HG03103 (cell line): ENCODE measurements around the gene SVIL.

ENCODE experiments used
- ATAC-seq: cut with Tn5 transposase; IDR thresholded peaks from one replicate; pipeline ENCODE4 v1.9.1; 2021; ENCODE audit warnings: low read depth; ENCODE audit not compliant: unreplicated experiment

Gene SVIL

DNA sequence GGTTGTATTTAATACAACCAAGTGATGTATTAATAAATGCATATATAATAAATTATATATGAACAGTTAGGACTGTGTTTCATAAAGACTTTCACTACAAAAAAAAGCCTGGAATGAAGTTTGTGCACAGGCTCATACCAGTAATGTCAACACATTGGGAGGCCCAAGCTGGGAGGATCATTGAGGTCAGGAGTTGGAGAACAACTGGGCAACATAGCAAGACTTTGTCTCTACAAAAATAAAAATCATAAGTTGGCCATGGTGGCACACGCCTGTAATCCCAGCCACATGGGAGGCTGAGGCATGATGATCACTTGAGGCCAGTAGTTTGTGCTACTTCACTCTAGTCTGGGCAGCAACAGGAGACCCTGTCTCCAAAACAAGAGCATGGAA lies 15.8 kb upstream of the SVIL start:
- no peak for ATAC-seq

DNA sequence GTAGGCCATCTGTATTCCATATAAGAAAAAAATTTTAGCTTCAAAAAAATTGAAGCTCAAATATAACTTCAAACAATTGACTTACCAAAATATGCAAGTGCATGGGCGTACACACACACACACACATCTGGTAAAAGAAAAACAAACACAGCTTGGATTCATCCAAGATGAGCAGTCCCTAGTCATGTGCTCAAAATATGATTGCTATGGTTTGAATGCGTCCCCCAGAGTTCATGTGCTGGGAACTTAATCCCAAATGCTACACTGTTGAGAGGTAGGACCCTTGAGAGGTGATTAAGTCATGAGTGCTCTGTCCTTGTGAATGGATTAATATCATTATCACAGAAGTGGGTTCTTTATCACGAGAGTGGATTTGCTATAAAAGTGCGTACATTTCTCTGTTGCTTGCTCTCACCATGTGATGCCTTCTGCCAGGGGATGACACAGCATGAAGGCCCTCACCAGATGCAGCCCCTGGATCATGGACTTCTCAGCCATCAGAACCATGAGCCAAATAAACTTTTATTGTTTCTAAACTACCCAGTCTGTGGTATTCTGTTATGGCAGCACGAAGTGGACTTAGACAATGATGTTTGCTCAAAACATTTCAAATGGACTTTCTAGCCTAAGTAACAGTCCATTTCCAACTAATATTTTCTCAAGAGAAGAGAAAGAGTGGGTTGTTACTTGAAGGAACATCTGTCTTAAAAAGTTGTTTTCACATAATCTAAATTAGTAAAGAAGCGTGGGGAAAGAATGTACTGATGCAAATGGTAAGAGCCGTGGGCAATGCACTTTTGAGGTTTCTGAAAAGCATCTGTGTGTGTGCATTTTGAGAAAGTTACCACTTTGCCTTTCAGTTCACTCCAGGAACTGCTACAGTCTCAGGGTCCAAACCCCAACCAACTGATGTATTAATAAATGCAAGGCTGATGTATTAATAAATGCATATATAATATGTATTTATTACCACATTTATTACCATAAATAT lies 15.1 kb upstream of the SVIL start:
- ATAC-seq, result no peak

DNA sequence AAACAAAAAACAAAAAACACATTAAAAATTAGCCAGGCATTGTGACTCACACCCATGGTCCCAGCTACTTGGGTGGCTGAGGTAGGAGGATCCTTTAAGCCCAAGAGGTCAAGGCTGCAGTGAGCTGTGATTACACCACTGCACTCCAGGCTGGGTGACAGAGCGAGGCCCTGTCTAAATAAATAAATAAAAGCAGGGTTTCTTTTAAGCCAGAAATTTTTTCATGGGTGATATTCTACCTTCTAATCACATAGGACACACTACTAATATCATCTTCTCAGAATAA lies 14.2 kb upstream of the SVIL start:
- no peak for ATAC-seq

DNA sequence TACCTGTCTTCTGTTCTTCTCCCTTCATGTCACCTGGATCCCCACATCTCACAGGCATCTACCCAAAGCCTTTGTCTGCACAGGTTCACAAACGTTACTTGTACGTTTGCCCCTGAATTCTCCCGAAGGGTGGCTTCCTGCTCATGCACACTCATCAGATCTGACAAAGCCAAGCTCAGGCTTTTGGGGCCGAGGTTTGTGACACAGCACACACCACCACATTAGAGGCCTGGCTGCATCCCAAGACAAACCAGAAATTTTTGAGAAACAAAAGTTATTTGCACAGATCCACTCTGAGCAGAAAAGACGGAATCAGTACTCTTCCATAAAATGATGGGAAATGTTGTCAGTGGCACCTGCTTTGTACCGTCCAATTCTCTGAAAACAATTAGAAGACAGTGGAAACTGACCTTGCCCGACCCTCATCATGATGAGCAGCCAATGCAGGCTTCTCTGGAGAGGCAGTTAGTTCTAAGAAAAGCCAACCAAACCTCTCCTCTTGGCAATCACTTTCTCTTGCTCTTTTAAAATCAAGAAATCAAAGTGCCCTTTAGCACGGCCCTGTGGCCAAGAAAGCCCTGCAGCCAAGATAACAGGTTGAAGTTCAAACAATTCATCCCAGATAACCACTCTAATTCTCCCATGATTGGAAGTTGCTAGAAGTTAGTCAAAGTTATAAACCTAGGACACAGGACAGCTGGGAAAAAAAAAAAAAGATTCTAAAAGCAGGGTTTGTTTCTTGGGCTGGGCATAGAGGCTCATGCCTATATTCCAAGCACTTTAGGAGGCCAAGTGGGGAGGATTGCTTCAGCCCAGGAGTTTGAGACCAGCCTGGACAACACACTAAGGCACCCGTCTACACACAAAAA lies 13.6 kb upstream of the SVIL start:
- no peak for ATAC-seq

DNA sequence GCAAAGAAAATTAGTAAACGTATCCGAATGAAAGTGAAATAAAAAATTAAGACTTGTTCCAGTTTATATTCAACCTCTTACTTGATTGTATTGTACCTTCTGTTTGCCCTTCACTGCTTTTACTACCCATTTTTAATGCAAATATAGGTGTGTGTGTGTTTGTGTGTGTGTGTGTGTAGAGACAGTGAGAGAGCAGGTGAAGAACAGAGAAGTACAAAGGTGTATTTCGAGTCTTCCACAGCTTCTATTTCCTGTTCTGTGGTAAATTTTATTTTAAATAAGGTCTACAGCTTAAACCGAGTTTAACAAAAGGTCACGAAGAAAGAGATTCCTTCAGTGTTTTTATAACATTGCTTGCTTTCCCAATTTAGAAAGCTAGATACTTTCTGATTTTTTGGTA lies 12.7 kb upstream of the SVIL start:
- ATAC-seq, result no peak

DNA sequence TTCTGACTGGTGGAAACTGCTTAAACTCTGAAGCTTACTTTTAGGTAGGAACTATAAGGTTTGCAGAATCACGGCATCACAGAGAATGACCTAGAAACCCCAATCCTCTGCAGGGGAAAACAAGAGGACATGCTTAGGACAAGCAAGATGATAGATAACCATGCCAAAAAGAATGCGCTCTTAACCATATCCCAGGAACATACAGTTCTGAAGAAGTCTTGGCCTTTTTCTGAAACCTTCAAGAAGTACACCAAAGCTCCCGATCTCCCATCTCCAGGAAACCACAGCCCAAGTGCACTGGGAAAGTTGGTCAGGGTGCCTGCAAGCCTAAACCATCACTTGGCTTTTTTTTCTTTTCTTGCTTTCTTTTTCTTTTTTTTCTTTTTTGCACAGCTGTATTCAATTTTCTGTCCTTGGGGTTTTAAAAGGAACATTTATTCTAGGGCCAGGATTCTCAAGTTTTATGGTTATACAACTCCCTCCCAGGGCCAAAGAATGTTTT lies 12.2 kb upstream of the SVIL start:
- ATAC-seq, result no peak

DNA sequence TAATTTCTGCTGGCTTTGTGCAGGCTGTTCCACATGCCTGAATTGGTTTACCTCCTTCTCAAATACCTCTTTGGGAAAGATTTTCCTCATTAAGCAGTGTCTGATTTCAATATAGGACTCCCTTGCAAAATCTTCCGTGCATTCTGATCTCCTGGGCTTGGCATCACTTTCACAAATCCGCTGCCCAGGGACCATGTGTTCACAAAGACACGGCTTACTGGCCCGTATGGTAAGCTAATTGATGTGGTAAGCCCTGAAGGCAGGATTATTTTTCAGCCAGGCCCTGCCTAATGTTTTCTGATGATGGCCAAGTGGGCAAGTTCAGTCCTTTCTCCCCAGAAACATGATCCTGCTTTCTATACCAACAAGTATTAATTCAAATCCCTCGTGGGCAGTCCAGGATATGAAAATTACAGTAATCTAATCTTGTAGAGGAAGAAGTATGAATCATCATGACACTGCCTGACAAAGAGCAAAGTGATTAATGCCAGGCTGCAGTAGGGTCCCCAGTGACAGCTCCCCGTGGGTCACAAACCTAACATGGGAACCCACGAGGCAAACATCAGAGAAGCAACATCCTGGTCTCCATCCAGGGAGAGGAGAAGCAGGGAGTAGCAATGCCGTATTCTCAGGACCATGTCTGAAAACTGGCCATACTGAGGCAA lies 11.6 kb upstream of the SVIL start:
- ATAC-seq, result no peak

DNA sequence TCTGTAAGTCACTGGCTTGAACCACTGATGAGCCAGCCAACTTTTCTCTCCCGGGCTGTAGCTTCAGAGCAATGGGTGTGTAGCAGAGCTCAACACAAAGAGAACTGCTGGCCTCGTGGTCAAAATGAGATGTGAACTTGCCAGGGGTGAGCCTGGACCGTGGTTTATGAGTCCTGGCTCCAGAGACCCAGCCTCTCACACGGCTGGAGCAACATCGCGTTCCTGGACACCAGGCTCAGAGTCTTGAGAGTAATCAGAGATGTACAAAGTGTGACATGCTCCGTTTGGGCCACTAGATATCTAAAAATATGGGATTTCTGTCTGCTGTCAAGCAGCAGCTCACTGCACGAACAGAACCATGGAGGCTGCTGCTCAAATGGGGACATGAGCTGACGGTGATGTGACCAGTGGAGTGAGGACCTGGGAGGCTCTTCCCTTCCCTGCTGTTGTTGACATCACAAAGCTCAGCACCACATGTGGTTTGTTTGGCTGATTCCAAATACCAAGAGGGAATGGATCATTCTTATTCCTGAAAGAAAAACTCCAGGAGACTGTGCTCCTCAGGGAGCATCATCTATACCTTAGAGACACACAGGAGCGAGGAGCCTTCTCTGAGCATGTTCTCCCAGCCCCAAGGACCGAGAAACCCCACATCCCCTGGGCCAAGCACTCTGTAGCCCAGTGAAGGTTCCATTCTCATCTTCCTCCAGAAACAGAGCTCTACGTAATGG lies 9.2 kb upstream of the SVIL start:
- no peak for ATAC-seq

DNA sequence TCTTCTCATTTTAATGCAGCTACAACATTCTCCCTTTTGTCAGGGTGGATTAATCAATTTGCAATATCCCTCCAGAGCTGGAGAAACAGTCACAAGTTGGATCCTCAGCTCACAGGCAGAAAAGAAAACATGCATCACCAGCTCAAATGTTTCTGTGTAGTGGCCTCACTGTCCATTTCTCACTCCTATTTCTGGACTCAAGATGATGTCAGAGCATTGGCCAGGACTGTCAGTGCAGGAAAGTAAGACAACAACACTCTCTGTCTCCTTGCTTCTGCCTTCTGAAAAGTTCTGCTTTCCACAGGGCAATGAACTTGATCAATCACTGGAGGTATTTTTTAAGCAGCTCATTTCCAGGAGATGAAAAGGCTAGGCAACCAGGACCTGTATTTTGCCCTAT lies 8.2 kb upstream of the SVIL start:
- no peak for ATAC-seq

DNA sequence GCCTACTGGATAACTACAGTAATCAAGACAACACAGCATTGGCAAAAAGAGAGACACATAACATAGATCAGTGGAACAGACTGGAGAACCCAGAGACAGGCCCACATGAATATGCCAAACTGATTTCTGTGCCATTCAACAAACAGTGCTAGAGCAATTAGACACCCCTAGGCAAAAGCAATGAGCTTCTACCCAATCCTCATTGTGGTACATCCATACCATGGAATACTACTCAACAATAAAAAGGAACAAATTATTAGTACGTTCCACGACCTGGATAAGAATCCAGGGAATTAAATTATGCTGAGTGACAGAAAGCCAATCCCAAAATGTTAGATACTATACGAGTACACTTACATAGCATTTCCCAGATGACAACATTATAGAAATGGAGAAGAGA lies 2.8 kb upstream of the SVIL start:
- no peak for ATAC-seq

DNA sequence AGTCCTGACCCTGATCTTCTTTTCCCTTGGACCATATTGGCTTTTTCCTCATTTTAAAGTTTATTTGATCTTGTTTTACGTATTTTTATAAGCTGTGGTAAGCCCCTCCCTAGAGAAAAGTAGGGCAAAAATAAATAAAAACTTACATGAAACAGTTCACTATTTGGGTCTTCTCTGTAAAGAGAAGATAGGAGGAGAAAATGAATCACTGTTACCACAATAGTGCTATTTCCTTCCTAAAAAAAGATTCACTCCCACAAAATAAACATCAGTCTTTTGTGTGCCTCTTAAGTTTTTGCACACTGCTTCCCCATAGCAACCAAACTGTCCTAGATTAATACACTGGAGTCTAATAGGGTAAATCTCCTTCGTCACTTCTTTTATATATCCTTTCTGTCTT lies 1.4 kb upstream of the SVIL start:
- no peak for ATAC-seq

DNA sequence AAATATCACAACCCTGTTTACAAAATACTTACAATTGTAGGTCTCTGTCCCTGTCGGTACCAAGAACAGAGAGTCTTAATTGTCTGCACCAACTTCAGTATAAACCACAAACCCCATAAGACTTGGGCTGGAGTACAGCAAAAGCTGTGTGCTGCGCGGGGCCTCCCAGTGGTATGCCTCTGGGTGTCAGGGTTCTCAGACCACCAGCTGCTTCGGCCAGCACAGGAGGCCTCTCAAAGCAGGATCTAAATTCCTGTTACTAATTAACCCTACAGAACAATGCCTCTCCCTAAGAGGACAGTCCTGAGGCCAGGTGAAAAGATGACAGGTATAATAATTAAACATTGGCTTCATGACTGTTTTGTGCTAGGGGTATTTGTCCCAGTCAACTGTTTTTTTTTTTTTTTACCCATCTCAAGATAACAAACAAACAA lies 957 bp upstream of the SVIL start:
- no peak for ATAC-seq

DNA sequence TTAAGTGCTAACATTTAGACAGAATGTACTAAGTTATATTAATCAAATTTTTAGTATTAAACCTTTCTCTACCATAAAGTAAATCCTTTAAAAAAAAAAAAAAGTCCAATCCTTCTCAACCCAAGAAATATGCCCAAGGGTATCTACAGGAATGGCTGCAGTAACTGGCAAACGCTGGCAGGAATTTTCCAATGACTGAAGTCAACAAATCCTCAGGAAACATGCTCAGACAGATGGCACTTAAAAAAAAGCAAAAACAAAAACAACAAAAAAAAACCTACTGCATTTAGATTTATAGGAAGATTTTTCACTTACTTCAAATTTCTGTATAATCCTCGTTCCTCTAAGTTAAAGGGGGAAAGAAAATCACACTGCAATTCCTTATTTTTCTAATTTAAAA lies 666 bp downstream of the SVIL start:
- no peak for ATAC-seq

DNA sequence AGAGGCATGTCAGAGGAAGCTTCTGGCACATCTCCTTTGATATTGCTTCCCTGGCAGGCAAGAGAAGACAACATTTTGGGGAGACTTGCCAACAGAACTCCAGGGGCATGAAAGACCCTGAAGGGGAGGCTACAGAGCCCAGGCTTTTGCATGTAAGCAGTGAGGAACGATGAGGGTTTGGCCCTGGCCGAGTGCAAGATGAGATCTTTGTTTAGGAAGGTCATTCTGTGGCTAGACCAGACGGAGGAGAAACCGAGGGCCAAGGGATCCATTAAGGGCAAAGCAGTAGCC lies 3.8 kb downstream of the SVIL start:
- ATAC-seq, result no peak

DNA sequence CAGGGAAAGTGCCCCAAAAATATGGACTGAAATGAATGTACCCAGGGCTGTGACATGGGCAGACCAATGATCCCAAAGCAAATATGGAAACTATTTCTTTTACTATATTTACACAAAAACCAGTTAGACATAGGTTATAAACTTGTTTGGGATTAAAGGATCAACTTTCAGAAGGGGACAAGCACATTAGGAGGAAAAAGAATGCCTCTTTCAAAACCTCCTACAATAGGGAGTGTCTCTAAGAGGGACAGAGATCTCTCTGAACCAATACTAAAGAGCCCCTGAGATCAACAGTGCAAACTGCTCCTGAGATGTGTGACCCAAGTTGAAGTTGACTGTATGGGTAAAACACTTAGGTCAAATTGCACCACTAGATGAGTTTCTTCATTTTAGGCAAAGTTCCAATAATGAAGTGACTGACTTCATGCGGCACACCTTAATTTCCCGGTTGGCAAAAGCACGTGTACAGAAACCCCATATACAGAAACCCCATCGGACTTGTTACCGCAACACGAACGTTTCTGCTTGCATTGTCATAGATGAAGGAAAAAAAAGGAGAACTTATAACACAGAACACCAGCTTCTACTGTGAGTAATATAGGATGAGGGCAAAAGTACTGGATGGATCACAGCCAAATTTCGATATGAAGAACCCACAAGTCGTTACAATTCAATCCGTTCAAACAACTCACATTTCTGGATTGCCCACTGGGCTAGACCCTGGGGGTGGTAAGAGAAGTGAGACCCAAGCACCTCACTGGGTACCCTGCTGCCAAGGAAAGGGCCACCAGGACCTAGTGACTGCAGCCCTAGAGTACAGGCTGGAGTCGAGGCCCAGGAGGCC lies 4.3 kb downstream of the SVIL start:
- ATAC-seq, result no peak

DNA sequence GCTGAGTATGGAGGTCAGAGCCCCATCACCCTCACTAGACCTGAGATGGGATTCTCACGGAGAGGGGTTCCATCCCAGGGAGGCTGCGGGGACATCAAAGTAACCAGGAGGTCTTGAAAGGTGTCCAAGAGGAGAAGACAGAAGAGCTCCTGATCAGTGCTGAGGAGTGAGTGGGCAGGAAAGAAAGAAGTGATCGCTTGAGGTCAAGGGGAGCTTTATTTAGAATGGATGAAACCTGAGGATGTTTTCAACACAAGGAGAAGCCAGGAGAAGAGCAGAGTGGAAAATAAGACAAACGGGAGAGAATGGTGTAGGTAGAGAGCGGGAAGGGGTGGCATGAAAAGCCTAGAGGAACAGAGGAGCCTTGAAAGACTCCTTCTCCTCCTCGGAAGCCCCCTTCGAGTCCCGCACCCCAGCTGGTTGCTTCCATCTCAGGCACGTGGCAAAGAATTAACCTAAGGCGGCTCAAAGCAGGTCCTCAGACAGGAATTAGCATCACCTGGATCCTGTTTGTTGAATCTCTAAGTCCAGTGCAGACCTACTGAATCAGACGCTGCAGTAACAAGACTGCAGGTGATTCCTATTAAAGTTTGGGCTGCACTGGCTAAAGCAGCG lies 5.8 kb downstream of the SVIL start:
- ATAC-seq, result no peak

DNA sequence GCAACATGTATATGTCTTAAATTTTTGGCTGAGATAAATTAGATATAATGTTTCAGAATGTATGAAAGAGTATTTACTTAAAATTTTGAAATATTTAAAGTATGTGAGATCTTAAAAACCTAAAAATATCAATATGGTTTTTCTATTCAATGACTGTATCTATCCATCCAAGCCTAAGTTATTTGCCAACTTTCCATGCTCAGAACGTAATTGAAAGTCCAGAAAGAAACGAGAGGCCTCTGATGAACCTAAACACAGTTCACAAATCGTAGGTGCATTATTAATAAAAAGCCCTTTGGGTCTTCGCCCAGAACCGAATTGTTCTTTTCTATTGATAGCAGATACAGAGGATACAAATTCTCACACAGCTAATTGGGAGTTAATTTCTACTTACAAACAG lies 6.5 kb downstream of the SVIL start:
- no peak for ATAC-seq

DNA sequence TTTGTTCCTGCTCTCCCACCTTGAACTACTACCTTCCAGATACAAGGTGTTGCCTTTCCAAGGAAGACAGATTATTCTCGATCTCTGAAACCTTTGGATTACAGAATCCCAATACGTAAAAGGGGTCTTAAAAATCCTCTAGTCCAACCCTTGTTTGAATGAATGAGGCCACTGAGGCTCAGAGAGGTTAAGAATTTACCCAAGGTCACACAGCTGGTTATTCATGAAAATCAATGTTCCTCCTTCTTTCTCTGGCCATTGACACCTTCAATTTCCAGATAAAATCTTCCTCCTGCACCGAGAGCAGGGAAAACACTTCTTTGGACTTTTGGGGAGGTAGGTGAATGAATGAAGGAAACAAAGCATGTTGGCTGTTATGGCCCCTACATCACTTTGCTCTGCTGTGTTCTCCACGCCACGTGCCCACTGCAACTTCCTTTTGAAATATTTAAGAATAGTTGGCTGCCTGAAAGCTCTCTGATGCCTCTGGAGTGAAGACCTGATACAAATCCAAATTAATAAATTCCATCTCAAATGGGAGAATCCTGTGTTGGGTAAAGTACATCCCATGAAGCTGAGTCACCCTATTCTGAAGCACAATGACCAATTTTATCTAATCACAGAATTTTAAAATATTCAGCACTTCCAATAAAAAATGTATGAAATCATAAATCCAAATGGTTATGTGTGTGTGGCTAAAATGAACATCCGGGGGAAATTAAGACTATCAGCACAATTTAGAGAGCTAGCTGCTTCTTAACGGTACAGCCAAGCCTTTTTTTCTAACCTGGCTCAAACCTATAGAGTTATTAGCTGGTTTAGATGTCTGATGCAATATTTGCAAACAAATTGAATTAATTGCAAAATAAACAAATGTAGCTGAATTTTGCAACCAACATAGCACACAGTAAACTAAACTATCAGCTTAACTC lies 7.3 kb downstream of the SVIL start:
- no peak for ATAC-seq
